8988T (cell line): Measurements from ENCODE around the gene AOC2.

Experiments used
- DNase-seq: peaks from one replicate; pipeline ENCODE4 v3.0.0; 2011

AOC2 gene

GRCh38 chr17:42844271-42844670 is at the start of gene AOC2:
Gene AOC2, plus strand, starts transcription at chr17:42844580. Its CDS starts 47 bp downstream, at chr17:42844627.
- DNase-seq, result no peak

- no peak for DNase-seq
These were observed 49.3 kb upstream of the AOC2 start for GRCh38 chr17:42795061-42795460.

GRCh38 chr17:42795465-42795864 is 48.9 kb upstream of the AOC2 start:
- no peak for DNase-seq

GRCh38 chr17:42796066-42796758 is 48.2 kb upstream of the AOC2 start:
- DNase-seq, result no peak

GRCh38 chr17:42797067-42798007 is 47.0 kb upstream of the AOC2 start:
- no peak for DNase-seq

- DNase-seq, result no peak
These were observed 46.4 kb upstream of the AOC2 start for GRCh38 chr17:42798011-42798382.

GRCh38 chr17:42798383-42799380 is 45.7 kb upstream of the AOC2 start, which contains the start of the genes CNTD1 and COA3:
Gene CNTD1, plus strand, starts transcription at chr17:42798861. Its CDS starts 207 bp downstream, at chr17:42799068.
Gene COA3, minus strand, starts transcription at chr17:42798704. Its CDS starts 23 bp downstream, at chr17:42798681.
- DNase-seq, result peak; percentile 61

GRCh38 chr17:42803074-42803883 is 41.1 kb upstream of the AOC2 start:
- no peak for DNase-seq

- no peak for DNase-seq
These were observed 39.4 kb upstream of the AOC2 start for GRCh38 chr17:42804918-42805367.

- no peak for DNase-seq
These were observed 38.1 kb upstream of the AOC2 start for GRCh38 chr17:42806249-42806648.

- no peak for DNase-seq
These were observed 35.1 kb upstream of the AOC2 start for GRCh38 chr17:42809250-42809649.

- no peak for DNase-seq
These were observed 29.6 kb upstream of the AOC2 start for GRCh38 chr17:42814633-42815399.

GRCh38 chr17:42817866-42818265 is 26.5 kb upstream of the AOC2 start:
- DNase-seq, result no peak

- no peak for DNase-seq
These were observed 26.0 kb upstream of the AOC2 start for GRCh38 chr17:42818379-42818778.

GRCh38 chr17:42819939-42820535 is 24.3 kb upstream of the AOC2 start:
- DNase-seq, result no peak

- DNase-seq, result no peak
These were observed 23.2 kb upstream of the AOC2 start for GRCh38 chr17:42821176-42821575.

- DNase-seq, result no peak
These were observed 16.9 kb upstream of the AOC2 start for GRCh38 chr17:42827472-42827871.

- DNase-seq, result no peak
These were observed 13.4 kb upstream of the AOC2 start for GRCh38 chr17:42830971-42831370.

- no peak for DNase-seq
These were observed 12.0 kb upstream of the AOC2 start for GRCh38 chr17:42832213-42832933.
